Ectodermal cell (in vitro differentiated cells): Measurements from ENCODE around the gene DHCR24.

ENCODE experiments used
- H3K27ac ChIP-seq: 2 replicates; pipeline ENCODE4 v1.7.0; 2013; ENCODE audit warnings: mild to moderate bottlenecking, low read depth, low read length; ENCODE audit not compliant: insufficient read depth, poor library complexity, severe bottlenecking
- H3K27me3 ChIP-seq: 2 replicates; pipeline ENCODE4 v1.7.0; 2013; ENCODE audit warnings: mild to moderate bottlenecking, low read length; ENCODE audit not compliant: insufficient read depth, control insufficient read depth, poor library complexity, severe bottlenecking
- H3K36me3 ChIP-seq: one replicate; pipeline ENCODE4 v1.7.0; 2013; ENCODE audit warnings: low read length; ENCODE audit not compliant: control insufficient read depth, insufficient read depth
- H3K4me1 ChIP-seq: one replicate; pipeline ENCODE4 v1.7.0; 2013; ENCODE audit warnings: low read length; ENCODE audit not compliant: control insufficient read depth, insufficient read depth
- H3K4me3 ChIP-seq: 2 replicates; pipeline ENCODE4 v1.7.0; 2013; ENCODE audit warnings: low read depth, low read length, control low read depth; ENCODE audit not compliant: insufficient read depth
- H3K9me3 ChIP-seq: 2 replicates; pipeline ENCODE4 v1.7.0; 2013; ENCODE audit warnings: mild to moderate bottlenecking, low read length, moderate library complexity; ENCODE audit not compliant: control insufficient read depth
- WGBS, 2 experiments: methylation state at CpG; one replicate each; pipeline ENCODE4 v1.1.7; 2013; ENCODE audit warnings: missing lambda C conversion rate in 2 of 2; 5-methylcytosine and 5-hydroxymethylcytosine counted together

DHCR24 gene

DNA sequence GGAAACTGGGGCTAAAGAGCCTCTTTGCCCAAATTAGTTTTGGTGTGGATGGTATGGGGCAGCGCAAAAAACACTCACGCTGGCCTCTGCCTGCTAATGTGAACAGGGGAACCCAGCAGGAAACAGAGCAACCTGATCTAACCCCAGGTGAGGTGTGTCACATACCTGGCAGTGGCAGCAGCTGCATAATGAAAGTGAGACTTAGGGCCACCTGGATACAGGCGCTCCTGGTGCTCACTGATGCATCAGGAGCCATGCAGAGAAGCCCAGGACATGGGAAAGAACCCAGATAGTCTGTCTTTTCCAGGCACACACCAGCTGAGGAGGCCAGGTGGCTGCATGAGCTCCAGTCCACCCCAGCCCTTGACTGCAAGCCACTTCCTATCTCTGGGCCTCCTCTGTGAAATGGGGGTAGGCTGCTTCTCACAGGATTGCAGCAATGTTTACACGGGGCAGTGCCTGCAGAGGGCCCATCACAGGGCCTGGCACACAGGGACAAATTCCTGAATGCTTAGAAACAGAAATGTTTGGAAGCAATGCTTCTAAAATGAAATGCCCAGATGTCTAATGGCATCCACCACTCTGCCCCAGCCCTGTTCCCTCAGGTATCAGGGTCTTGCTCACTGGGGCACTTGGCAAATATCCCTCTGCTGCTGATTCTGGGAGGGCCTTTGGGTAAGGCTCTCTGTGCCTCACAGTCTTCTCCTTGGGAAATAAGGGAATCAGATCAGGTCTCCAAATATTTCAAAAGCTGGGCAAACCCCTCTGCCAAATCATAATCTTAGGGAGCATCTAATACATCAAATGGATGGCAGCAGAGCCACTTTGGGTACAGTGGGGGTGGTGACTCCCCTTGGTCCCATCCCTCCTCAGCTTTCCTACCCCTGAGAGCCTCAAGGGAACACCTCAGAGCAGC lies 19.9 kb downstream of the DHCR24 start:
- peaks cover 22% of the 10 kb centered on the region for H3K36me3 ChIP-seq
- 71 to 97% methylated on average over 3 to 4 of the region's 4 CpGs for WGBS, 2 experiments
- H3K27me3 ChIP-seq = no peaks in the 10 kb centered on the region
- no peak overlapping the region for H3K27ac ChIP-seq
- H3K4me1 ChIP-seq = peaks cover 5% of the 10 kb centered on the region
- no peaks in the 10 kb centered on the region for H3K9me3 ChIP-seq
- H3K4me3 ChIP-seq = no peak overlapping the region

DNA sequence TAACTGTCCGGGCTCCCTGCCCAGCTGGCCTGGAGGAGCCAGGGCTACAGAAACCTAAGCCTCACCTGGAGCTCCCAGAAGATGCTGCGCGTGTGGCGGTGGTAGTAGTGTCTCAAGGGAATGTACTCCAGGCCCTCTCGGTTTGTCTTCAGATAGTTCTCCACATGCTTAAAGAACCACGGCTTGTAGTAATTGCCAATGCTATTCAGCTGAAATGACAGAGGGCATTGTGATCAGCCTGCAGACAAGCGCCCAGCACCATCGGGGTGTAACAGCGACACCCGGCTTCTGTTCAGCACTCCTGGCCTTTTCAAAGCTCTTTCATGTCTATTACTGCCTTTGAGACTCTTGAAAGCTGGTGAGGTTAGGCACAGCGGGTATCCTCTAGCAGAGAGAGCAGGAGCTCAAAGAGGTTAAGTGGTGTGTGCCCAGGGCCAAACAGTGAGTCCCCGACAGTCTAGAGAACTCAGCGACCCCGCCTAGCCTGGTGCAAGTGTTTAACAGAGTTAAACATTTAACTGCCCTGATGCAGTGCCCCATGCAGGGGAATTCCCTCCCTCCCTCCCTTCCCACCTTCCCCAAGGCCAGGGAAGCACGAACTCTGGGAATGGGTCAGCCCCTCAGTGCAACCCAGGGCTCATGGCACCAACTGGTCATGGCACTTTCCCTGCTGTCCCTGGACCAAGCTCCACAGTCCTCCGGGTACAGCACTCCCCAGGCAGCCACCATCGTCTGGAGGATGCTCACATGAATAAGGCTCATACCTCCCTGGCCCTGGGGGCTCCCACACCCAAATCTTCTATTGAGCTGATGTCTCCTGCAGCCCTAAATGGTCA lies 21.5 kb downstream of the DHCR24 start:
- peaks cover 22% of the 10 kb centered on the region for H3K36me3 ChIP-seq
- 92 to 93% methylated on average over 17 of the region's 17 CpGs for WGBS, 2 experiments
- no peaks in the 10 kb centered on the region for H3K4me1 ChIP-seq
- no peak overlapping the region for H3K4me3 ChIP-seq
- no peaks in the 10 kb centered on the region for H3K27me3 ChIP-seq
- no peaks in the 10 kb centered on the region for H3K9me3 ChIP-seq
- no peak overlapping the region for H3K27ac ChIP-seq

DNA sequence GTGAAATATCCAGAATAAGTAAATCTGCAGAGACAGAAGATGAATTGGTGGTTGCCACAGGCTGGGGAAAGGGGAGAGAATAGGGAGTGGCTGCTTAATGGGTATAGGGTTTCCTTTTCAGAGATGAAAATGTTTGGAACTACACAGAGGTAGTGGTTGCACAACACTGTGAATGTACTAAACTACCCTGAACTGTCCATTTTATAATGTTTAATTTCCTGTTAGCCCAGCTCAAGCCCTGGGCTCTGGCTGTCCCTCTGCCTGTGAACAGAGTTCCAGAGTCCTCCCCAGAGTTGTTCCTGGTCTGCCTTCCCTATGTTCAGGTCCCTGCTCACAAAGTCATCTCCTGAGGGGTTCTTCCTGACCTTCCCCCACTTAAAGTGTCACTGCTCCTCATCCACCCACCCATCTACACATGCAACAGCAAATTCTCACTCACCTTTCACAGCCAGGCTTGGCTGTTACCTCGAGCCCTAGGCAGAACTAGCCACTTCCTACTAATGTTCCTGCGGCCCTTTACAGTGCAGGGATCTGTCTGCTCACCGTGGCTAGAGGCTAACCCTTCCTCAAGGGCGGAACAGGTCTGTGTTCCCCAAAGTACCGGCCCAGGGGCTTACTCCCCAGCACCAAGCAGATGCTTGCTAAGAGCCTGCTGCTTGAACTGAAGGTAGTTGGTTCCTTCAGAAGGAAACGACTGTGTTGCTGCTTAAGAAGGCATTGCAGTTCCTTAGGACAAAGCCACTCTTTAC lies 22.4 kb downstream of the DHCR24 start:
- H3K4me1 ChIP-seq = no peaks in the 10 kb centered on the region
- 95% methylated on average over 6 of the region's 6 CpGs for WGBS, 2 experiments
- H3K27me3 ChIP-seq = no peaks in the 10 kb centered on the region
- no peaks in the 10 kb centered on the region for H3K9me3 ChIP-seq
- peaks cover 22% of the 10 kb centered on the region for H3K36me3 ChIP-seq
- H3K27ac ChIP-seq = no peak overlapping the region
- H3K4me3 ChIP-seq = no peak overlapping the region

- Histone ChIP-seq H3K27ac (no peak overlapping the region), H3K9me3 (no peaks in the 10 kb centered on the region), H3K4me3 (no peak overlapping the region), H3K36me3 (peaks cover 18% of the 10 kb centered on the region), H3K4me1 (no peaks in the 10 kb centered on the region), H3K27me3 (no peaks in the 10 kb centered on the region)
- WGBS, 2 experiments = 92% methylated on average over 3 of the region's 3 CpGs
Measured at GRCh38 chr1:54863267-54863665, 23.7 kb downstream of the DHCR24 start.

DNA sequence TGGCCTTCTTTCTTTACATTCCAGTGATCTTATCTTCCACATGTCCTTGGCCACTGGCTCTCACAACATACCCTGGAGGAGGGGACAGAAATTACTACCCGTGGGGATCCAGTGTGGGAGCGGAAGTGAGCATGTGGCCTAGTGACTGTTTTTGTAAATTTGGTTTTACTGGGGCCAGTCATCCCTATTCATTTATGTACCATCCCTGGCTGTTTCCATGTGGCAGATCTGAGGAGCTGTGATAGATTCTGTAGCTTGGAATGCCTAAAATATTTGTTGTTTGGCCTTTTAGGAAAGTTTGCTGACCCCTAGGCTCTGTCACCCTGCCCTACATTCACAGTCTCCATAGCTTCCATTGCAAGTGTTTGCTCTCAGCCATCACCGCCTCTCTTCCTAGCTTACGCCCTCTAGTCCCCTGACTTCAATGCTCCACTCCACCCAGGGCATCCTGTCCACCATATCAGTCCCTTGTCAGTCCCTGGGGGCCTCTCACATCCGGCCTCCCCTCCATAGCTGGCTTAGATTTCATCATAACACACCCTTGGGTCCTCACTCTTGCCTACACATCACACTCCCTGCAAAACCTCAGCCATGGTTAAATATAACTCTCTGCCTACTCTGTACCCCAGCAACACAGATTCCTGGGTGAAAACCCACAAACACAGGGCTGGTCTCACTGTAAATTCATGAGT lies 25.8 kb downstream of the DHCR24 start:
- H3K36me3 ChIP-seq = peaks cover 8% of the 10 kb centered on the region
- H3K27ac ChIP-seq = no peak overlapping the region

GRCh38 chr1:54859700-54860391 lies 27.1 kb downstream of the DHCR24 start:
- H3K4me1 ChIP-seq = no peaks in the 10 kb centered on the region
- H3K4me3 ChIP-seq = no peak overlapping the region
- no peaks in the 10 kb centered on the region for H3K27me3 ChIP-seq
- H3K36me3 ChIP-seq = peaks cover 2% of the 10 kb centered on the region
- no peak overlapping the region for H3K27ac ChIP-seq
- WGBS, 2 experiments = 94 to 96% methylated on average over 5 of the region's 5 CpGs
- H3K9me3 ChIP-seq = no peaks in the 10 kb centered on the region

More for the DNA sequence above, 25.8 kb downstream of the DHCR24 start:
- no peaks in the 10 kb centered on the region for H3K4me1 ChIP-seq
- H3K27me3 ChIP-seq = no peaks in the 10 kb centered on the region
- no peaks in the 10 kb centered on the region for H3K9me3 ChIP-seq
- 91 to 94% methylated on average over 4 to 5 of the region's 5 CpGs for WGBS, 2 experiments
- H3K4me3 ChIP-seq = no peak overlapping the region

GRCh38 chr1:54857746-54858561 lies 29.0 kb downstream of the DHCR24 start:
- H3K4me3 ChIP-seq = no peak overlapping the region
- H3K9me3 ChIP-seq = no peaks in the 10 kb centered on the region
- H3K4me1 ChIP-seq = no peaks in the 10 kb centered on the region
- no peak overlapping the region for H3K27ac ChIP-seq
- peaks cover 10% of the 10 kb centered on the region for H3K36me3 ChIP-seq
- H3K27me3 ChIP-seq = no peaks in the 10 kb centered on the region
- WGBS, 2 experiments = 92 to 94% methylated on average over 9 of the region's 9 CpGs

DNA sequence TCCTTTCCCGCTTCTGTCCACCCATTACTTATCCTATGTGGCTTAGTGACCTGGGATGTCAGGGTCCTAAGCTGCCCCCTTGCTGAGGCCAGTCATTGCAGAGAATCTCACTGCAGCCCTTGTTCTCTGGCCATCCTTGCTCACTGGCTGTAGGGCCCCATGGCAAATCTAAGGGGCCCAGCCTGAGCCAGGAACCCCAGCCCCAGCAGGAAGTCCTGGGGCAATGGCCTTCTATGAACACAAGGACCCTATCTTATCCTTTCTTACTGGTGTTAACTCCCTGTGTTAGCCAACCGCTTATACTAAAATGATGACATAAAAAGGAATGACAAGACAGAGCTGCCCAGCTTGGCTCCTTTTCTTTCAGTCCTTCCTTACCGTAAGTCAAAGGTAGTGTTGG lies 29.9 kb downstream of the DHCR24 start:
- H3K4me3 ChIP-seq = no peak overlapping the region
- peaks cover 16% of the 10 kb centered on the region for H3K36me3 ChIP-seq
- H3K27ac ChIP-seq = no peak overlapping the region
- H3K27me3 ChIP-seq = no peaks in the 10 kb centered on the region
- H3K9me3 ChIP-seq = no peaks in the 10 kb centered on the region
- no peaks in the 10 kb centered on the region for H3K4me1 ChIP-seq
- 95 to 96% methylated on average over 2 to 3 of the region's 3 CpGs for WGBS, 2 experiments
